Ectodermal cell (in vitro differentiated cells): ENCODE data around the gene DTL.

Experiments used
- H3K27ac ChIP-seq: 2 replicates; pipeline ENCODE4 v1.7.0; 2013; ENCODE audit warnings: mild to moderate bottlenecking, low read depth, low read length; ENCODE audit not compliant: insufficient read depth, poor library complexity, severe bottlenecking
- H3K27me3 ChIP-seq: 2 replicates; pipeline ENCODE4 v1.7.0; 2013; ENCODE audit warnings: mild to moderate bottlenecking, low read length; ENCODE audit not compliant: insufficient read depth, control insufficient read depth, poor library complexity, severe bottlenecking
- H3K36me3 ChIP-seq: one replicate; pipeline ENCODE4 v1.7.0; 2013; ENCODE audit warnings: low read length; ENCODE audit not compliant: control insufficient read depth, insufficient read depth
- H3K4me1 ChIP-seq: one replicate; pipeline ENCODE4 v1.7.0; 2013; ENCODE audit warnings: low read length; ENCODE audit not compliant: control insufficient read depth, insufficient read depth
- H3K4me3 ChIP-seq: 2 replicates; pipeline ENCODE4 v1.7.0; 2013; ENCODE audit warnings: low read depth, low read length, control low read depth; ENCODE audit not compliant: insufficient read depth
- H3K9me3 ChIP-seq: 2 replicates; pipeline ENCODE4 v1.7.0; 2013; ENCODE audit warnings: mild to moderate bottlenecking, low read length, moderate library complexity; ENCODE audit not compliant: control insufficient read depth
- WGBS, 2 experiments: methylation state at CpG; one replicate each; pipeline ENCODE4 v1.1.7; 2013; ENCODE audit warnings: missing lambda C conversion rate in 2 of 2; 5-methylcytosine and 5-hydroxymethylcytosine counted together

Gene DTL

DNA sequence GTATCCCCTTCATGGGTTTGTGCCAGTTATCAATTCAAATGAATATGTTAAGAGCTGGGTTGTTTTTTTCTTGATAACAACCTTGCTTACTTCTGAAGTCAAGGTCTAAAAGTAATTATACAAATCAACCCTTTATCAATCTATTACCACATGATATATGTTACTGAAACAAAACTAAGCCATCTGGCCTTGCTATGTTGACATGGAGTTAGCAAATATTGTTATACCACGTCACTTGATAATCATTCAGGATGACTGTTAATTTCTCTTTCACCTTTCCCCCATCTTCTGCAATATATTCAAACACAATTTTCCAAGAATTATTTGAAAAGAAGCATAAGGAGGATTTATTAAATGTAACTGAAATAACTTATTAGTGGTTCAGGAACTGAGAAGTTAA is 72.6 kb downstream of the DTL start:
- no peaks in the 10 kb centered on the region for H3K27me3 ChIP-seq
- 86% methylated on average over 1 of the region's 1 CpG; no CpG with 5 or more reads in 1 of the 2 experiments for WGBS, 2 experiments
- no peak overlapping the region for H3K4me3 ChIP-seq
- no peaks in the 10 kb centered on the region for H3K9me3 ChIP-seq
- no peak overlapping the region for H3K27ac ChIP-seq
- H3K36me3 ChIP-seq = no peaks in the 10 kb centered on the region
- peaks cover 4% of the 10 kb centered on the region for H3K4me1 ChIP-seq

DNA sequence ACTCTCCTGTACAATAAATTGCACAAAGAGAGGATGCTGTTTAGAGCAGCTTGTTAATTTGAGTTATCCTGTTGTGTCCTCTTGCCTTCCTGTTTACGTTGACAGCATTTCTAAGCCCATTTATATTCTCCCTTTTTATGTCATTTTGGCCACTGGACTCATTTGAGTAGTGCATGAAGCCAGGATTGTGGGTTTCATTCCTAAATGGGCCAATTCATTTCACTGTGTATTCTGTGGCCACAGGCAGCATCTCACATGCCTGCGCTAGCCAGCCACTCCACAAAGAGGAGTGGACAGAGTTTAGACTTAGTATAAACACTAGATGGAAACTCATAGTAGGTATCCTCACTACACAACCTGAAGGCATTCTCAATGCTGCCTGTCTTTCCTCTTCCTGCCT is 73.4 kb downstream of the DTL start:
- 89% methylated on average over 2 of the region's 2 CpGs for WGBS, 2 experiments
- no peaks in the 10 kb centered on the region for H3K36me3 ChIP-seq
- H3K4me1 ChIP-seq = peaks cover 4% of the 10 kb centered on the region
- H3K4me3 ChIP-seq = no peak overlapping the region
- no peaks in the 10 kb centered on the region for H3K27me3 ChIP-seq
- H3K9me3 ChIP-seq = no peaks in the 10 kb centered on the region
- no peak overlapping the region for H3K27ac ChIP-seq

DNA sequence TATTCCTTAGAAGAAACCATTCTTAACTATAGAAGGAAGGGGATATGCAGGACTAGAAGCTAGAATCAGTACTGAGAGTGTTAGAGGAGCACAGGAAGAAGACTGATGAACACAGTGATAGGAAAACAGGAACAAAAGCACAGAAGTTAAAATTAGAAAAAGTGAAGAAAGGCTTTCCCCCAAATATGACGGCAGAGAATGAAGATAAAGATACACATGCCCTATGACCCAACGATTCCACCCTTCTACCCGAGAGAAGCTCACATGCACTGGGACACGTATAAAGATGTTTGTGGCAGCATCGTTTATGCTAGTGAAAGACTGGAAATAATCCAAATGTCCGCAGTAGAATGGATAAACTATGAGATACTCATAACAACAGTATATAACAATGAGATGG is 74.2 kb downstream of the DTL start:
- Histone ChIP-seq H3K36me3 (no peaks in the 10 kb centered on the region), H3K4me3 (no peak overlapping the region), H3K9me3 (no peaks in the 10 kb centered on the region), H3K27ac (no peak overlapping the region), H3K27me3 (no peaks in the 10 kb centered on the region), H3K4me1 (peaks cover 4% of the 10 kb centered on the region)
- 94 to 99% methylated on average over 5 to 6 of the region's 6 CpGs for WGBS, 2 experiments

DNA sequence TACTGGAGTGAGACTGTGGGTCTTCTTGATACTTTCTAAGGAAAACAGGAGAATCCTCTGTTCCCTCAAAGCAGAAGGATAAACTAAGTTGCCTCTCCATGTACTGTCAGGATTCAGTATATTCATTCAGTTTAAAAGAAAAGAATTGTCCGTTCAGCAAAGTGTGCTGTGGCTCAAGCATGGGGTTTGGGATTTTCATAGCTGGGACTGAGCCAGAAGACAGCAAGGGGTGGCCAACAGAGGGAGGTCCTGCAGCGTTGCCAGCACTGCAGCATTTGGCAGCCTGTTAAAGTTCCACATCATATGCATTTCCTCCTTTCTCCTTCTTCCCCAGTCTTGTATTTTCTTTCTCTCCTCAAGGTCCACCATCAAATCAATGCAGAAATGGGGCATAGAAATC is 75.1 kb downstream of the DTL start:
- Histone ChIP-seq H3K36me3 (no peaks in the 10 kb centered on the region), H3K9me3 (no peaks in the 10 kb centered on the region), H3K4me1 (peaks cover 4% of the 10 kb centered on the region), H3K27ac (no peak overlapping the region), H3K27me3 (no peaks in the 10 kb centered on the region), H3K4me3 (no peak overlapping the region)
- 87 to 88% methylated on average over 2 of the region's 2 CpGs for WGBS, 2 experiments

DNA sequence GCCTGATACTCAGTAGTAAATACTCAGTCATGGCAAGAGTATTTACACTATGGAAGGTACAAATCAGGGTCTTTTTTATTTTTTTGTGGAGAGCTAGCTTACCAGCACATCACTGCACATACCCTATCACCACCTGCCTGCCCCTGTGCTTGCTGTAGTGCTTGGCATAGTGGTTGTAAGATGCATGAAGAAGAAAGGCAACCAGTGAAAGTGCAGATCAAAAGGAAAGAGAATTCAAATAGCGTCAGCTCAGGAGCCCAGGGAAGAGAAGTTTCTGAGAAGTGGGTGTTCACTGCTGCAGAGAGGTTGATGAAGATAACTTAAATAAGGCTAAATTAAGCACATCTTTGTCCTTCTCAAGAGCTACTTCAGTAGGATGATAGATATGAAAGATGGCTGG is 76.0 kb downstream of the DTL start:
- Histone ChIP-seq H3K9me3 (no peaks in the 10 kb centered on the region), H3K4me1 (peaks cover 4% of the 10 kb centered on the region), H3K36me3 (no peaks in the 10 kb centered on the region), H3K27ac (no peak overlapping the region), H3K4me3 (no peak overlapping the region), H3K27me3 (no peaks in the 10 kb centered on the region)
- 91 to 92% methylated on average over 1 of the region's 1 CpG for WGBS, 2 experiments

DNA sequence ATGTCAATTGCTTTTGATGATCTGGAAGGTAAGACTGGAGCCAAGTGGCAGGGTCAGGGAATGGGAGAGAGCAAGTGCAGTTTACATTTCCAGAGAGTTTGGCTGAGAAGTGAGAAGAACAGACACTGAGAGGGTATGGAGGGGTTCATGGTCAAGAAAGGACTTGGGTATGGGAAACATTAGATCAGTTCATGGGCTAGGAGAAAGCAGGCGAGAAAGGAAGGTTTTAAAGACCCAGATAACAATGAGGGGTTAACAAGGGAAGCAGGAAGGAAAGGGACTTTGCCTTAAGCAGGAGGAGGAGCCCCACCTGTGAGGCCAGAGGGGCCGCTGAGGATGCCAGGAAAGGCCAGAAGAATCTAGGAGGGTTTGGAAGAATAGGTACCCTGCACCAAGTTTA is 78.2 kb downstream of the DTL start:
- H3K4me1 ChIP-seq = peaks cover 4% of the 10 kb centered on the region

DNA sequence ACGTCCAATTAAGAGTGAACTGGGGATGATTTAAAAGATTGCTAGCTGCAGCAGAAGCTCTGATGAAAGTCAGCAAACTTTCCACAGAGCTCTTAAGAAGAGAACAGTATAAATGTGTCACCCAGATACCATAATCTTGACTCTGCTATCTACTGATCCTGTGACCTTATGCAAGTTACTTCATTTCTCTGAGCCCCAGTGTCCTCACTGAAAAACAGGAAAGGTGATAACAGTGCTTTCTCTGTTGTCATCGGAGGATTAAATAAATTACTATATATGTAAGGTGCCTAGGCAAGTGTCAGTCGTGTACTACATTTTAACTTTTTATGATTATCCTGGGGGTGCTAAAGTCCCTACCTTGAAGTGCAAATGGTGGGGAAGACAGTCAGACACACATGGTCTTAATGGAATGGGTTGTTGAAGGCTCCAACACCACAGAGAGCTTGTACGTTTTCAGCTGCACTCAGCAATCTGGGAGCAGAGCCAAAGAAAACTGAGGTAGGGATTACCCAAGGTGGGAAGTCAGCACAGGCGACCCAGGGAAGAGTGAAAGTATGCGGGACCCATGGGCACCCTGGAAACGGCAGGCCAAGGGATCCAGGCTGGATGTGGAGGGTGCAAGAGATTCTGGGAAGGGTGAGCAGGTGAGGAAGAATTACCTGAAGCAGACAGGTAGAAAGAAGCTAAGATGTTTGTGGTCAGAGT is 82.8 kb downstream of the DTL start:
- H3K27me3 ChIP-seq = no peaks in the 10 kb centered on the region
- WGBS, 2 experiments = 86 to 87% methylated on average over 6 to 7 of the region's 7 CpGs

More for the DNA sequence above, 78.2 kb downstream of the DTL start:
- Histone ChIP-seq H3K4me3 (no peak overlapping the region), H3K27me3 (no peaks in the 10 kb centered on the region), H3K9me3 (no peaks in the 10 kb centered on the region), H3K27ac (no peak overlapping the region), H3K36me3 (no peaks in the 10 kb centered on the region)
- 82 to 90% methylated on average over 2 of the region's 2 CpGs for WGBS, 2 experiments

DNA sequence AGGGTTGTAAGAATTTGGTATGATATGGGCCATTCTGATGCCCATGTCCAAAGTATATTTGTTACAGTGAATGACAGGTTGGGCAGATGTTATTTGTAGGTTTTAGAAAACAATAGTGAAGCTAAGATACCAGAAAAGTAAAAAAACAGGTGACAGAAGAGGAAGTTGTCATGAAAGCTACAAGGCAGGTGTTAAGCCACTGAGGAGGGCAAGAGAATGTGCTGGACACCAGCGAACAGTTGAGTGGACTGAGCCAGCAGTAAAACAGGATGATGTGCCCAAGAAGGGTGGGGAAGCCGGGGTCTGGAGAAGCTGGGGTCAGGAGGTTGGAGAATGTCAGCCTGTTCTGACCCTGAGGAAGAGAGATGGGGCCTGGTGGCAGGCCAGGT is 83.3 kb downstream of the DTL start:
- Histone ChIP-seq H3K9me3 (no peaks in the 10 kb centered on the region), H3K27me3 (no peaks in the 10 kb centered on the region), H3K4me1 (no peaks in the 10 kb centered on the region), H3K4me3 (no peak overlapping the region), H3K27ac (no peak overlapping the region), H3K36me3 (no peaks in the 10 kb centered on the region)
- WGBS, 2 experiments = 93 to 95% methylated on average over 2 of the region's 2 CpGs

More for the DNA sequence above, 82.8 kb downstream of the DTL start:
- Histone ChIP-seq H3K4me3 (no peak overlapping the region), H3K27ac (no peak overlapping the region), H3K9me3 (no peaks in the 10 kb centered on the region), H3K4me1 (no peaks in the 10 kb centered on the region), H3K36me3 (no peaks in the 10 kb centered on the region)

DNA sequence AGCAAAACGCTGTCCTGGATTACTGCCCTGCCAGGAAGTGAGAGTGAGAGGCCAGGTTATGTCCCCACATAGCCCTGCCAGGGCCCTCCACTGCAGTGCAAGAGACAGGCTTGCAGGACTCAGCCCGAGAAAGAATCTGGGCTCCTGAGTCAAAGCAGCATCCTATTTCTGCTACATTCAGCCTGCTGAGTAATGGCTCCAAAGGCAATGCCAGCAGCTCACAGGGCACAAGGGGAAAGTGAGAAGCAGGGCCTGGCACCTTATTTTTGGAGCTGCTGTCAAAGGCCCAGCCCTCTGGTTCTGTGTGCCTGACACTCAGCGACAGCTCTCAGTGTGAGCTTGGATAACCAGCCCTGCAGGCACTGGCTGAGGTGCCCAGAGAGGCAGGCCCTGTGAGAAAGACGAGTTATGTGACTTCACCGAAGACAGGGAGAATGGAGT is 83.9 kb downstream of the DTL start:
- Histone ChIP-seq H3K4me3 (no peak overlapping the region), H3K27me3 (no peaks in the 10 kb centered on the region), H3K9me3 (no peaks in the 10 kb centered on the region), H3K4me1 (no peaks in the 10 kb centered on the region), H3K27ac (no peak overlapping the region), H3K36me3 (no peaks in the 10 kb centered on the region)
- WGBS, 2 experiments = 86 to 88% methylated on average over 5 of the region's 5 CpGs

DNA sequence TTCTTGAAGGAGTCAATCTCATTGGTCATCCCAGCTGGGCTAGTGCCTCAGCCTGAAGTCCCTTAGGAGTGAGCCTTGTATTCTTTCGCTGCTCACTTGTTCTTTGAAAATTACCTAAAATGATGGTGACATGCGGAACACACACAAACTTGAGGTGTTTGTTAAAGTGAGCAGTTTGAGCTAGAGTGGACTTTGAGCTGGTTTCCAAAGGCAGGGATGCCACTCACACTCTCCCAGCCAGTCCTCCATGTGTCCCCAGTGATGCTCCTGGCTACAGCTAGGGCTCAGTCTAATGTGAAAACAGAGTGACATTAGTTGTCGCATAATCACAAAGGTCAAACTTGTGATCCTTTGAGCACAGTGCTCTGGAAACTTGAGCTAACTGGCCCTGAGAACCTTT is 84.3 kb downstream of the DTL start:
- Histone ChIP-seq H3K36me3 (no peaks in the 10 kb centered on the region), H3K4me3 (no peak overlapping the region), H3K27me3 (no peaks in the 10 kb centered on the region), H3K27ac (no peak overlapping the region), H3K4me1 (no peaks in the 10 kb centered on the region), H3K9me3 (no peaks in the 10 kb centered on the region)
- 96 to 99% methylated on average over 3 of the region's 3 CpGs for WGBS, 2 experiments

DNA sequence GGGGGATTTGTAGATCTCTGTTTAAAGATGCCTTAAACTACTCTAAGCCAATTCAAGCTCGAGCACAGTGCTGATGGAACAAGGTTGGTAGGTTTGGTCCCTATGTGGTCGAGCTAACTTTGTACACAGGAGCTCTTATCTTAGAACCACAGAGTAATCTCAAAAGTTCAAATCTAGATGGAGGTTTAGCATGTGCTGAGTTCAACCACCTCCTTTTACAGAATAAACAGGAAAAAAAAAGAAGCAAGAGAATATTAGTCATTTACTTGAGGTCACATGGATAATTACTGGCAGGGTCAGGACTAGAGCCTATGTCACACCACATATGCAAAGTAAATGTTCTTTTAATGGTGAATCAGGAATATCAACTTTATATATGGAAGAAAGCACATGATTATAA is 86.2 kb downstream of the DTL start:
- H3K4me1 ChIP-seq = no peaks in the 10 kb centered on the region
- no peak overlapping the region for H3K27ac ChIP-seq
- H3K36me3 ChIP-seq = no peaks in the 10 kb centered on the region
- no peaks in the 10 kb centered on the region for H3K9me3 ChIP-seq
- H3K4me3 ChIP-seq = no peak overlapping the region
- no peaks in the 10 kb centered on the region for H3K27me3 ChIP-seq
- WGBS, 2 experiments = 57 to 69% methylated on average over 2 of the region's 2 CpGs
